Measurements from ENCODE around the gene TMEM221. TPM values are rescaled to one million over a fixed set of nuclear protein-coding genes. Genes with fewer than 3 reads are reported as not detected.

The TMEM221 gene
- total and polyA plus RNA-seq, 5 experiments from 2014 or later: 0.13 TPM; not detected in 4

GRCh38 chr19:17429641-17430113 is 18.8 kb downstream of the TMEM221 start:
- H3K27ac Mint-ChIP-seq: peak overlapping the region in 1 of 10 donors; percentile 63
- DNase-seq (no peak), ATAC-seq (no peak)
- peaks cover 0 to 5% (median 2%) of the 10 kb centered on the region in 4 donors for H3K4me1 Mint-ChIP-seq
- POLR2A ChIA-PET: interaction anchor here (1.8 kb wide), 1 partner anchor 10 kb away, joined by 5 read pairs; the partner anchor contains the start of gene MVB12A
- no peaks in the 10 kb centered on the region for H3K27me3 Mint-ChIP-seq
- peaks cover 0 to 2% (median 0%) of the 10 kb centered on the region in 3 donors for H3K36me3 Mint-ChIP-seq
- H3K9me3 Mint-ChIP-seq: no peaks in the 10 kb centered on the region
- H3K4me3 Mint-ChIP-seq: no peak overlapping the region

GRCh38 chr19:17424743-17425365 is 23.6 kb downstream of the TMEM221 start:
- DNase-seq (peak in 3 of 10 donors; percentile 11 to 38 (median 14)), ATAC-seq (no peak)
- H3K27ac Mint-ChIP-seq: peak overlapping the region in 4 of 10 donors; percentile 7 to 59 (median 42)
- POLR2A ChIA-PET: no interaction called here
- H3K4me1 Mint-ChIP-seq: peaks cover 7 to 27% (median 16%) of the 10 kb centered on the region in 4 donors
- no peaks in the 10 kb centered on the region for H3K27me3 Mint-ChIP-seq
- peaks cover 0 to 6% (median 2%) of the 10 kb centered on the region in 3 donors for H3K36me3 Mint-ChIP-seq
- H3K9me3 Mint-ChIP-seq: no peaks in the 10 kb centered on the region
- no peak overlapping the region for H3K4me3 Mint-ChIP-seq

DNA sequence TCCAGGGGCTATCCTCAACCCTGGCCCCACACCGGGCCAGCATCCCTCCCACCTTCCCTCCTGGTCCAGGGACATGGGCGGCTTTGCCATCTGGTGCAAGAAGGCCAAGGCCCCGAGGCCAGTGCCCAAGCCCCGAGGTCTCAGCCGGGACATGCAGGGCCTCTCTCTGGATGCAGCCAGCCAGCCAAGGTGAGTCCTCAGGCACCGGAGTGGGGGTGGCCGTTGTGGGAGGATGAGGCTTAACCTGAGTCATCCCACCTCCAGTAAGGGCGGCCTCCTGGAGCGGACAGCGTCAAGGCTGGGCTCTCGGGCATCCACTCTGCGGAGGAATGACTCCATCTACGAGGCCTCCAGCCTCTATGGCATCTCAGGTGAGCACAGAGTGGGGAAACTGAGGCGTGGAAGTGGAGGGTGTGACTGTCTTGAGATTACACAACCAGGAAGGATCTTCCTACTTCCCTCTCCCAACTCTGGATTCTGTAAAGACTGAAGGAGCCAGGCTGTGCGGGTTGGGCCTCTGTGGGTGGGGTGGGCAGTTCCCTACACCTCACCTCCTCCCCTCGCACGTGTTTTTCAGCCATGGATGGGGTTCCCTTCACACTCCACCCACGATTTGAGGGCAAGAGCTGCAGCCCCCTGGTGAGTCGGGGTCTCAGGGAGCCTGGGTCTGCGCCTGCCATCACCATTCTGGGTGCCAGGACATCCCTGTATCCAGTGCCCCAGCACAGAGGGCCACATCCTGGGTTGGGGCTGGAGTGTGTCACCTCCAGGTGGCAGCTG is 24.8 kb downstream of the TMEM221 start:
- ATAC-seq: no peak

GRCh38 chr19:17421942-17422341 is 26.5 kb downstream of the TMEM221 start:
- DNase-seq: no peak
- peaks cover 0 to 6% (median 2%) of the 10 kb centered on the region in 3 donors for H3K36me3 Mint-ChIP-seq
- H3K27ac Mint-ChIP-seq: peak overlapping the region in 2 of 10 donors; percentile 20 to 46
- peak overlapping the region in 4 of 10 donors; percentile 8 to 52 (median 29) for H3K4me3 Mint-ChIP-seq
- H3K9me3 Mint-ChIP-seq: no peaks in the 10 kb centered on the region
- H3K4me1 Mint-ChIP-seq: peaks cover 12 to 37% (median 25%) of the 10 kb centered on the region in 4 donors
- H3K27me3 Mint-ChIP-seq: no peaks in the 10 kb centered on the region
- no peak for ATAC-seq
- POLR2A ChIA-PET: interaction anchor here (0.6 kb wide), 2 partner anchors 238 to 416 kb away, joined by 3 read pairs; no protein-coding TSS in a partner anchor

More for the DNA sequence above, 24.8 kb downstream of the TMEM221 start:
- Mint-ChIP-seq H3K4me1 (peaks cover 12 to 37% (median 24%) of the 10 kb centered on the region in 4 donors), H3K9me3 (no peaks in the 10 kb centered on the region), H3K27ac (peak overlapping the region in 1 of 10 donors; percentile 44), H3K4me3 (no peak overlapping the region), H3K27me3 (no peaks in the 10 kb centered on the region), H3K36me3 (peaks cover 0 to 6% (median 2%) of the 10 kb centered on the region in 3 donors)
- no peak for DNase-seq
- POLR2A ChIA-PET: interaction anchor here (0.6 to 0.7 kb wide), 3 partner anchors 19 to 775 kb away, joined by 3 to 7 read pairs (median 4); no protein-coding TSS in a partner anchor

DNA sequence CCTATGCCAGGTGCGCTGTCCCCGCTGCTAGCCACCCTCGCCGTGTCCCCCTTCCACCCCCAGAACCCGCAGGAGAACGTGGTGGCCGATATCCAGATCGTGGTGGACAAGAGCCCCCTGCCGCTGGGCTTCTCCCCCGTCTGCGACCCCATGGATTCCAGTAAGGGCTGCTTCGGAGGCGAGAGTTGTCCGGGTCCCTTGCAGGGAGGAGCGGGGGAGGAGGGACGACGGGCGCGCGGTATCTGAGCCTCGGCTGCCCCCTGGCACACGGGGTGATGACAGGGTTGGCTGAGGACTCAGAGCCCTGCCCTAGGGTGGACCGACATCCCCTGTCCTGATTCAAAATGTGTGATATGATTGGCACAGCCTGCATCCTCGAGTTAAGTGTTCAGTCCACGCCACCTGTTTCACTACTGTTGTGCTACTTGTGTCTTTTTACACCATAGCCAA is 28.0 kb downstream of the TMEM221 start:
- Mint-ChIP-seq H3K27ac (peak overlapping the region in 8 of 10 donors; percentile 43 to 95 (median 85)), H3K36me3 (peaks cover 0 to 9% (median 2%) of the 10 kb centered on the region in 3 donors), H3K27me3 (no peaks in the 10 kb centered on the region), H3K4me3 (peak overlapping the region; percentile 78 to 96 (median 93)), H3K9me3 (no peaks in the 10 kb centered on the region), H3K4me1 (peaks cover 13 to 37% (median 25%) of the 10 kb centered on the region in 4 donors)
- ATAC-seq: peak in 1 of 2 donors; percentile 23
- POLR2A ChIA-PET: interaction anchor here (0.7 to 3.3 kb wide), 6 partner anchors 9 to 115 kb away, joined by 3 to 29 read pairs (median 4); partner anchors contain the start of genes BST2 and MRPL34
- peak in 4 of 10 donors; percentile 17 to 25 (median 21) for DNase-seq

- peak within 1 kb of the TSS; percentile 75 to 95 (median 92) for H3K27ac Mint-ChIP-seq
- H3K4me3 Mint-ChIP-seq: peak within 1 kb of the TSS; percentile 87 to 96 (median 94)
- H3K4me1 Mint-ChIP-seq: peaks cover 13 to 34% (median 26%) of the 10 kb centered on the region in 4 donors
- no peaks in the 10 kb centered on the region for H3K27me3 Mint-ChIP-seq
- POLR2A ChIA-PET: interaction anchor here (0.5 to 3.3 kb wide), 13 partner anchors 9 to 909 kb away, joined by 3 to 29 read pairs (median 4); partner anchors contain the start of genes ANO8, BST2, DDA1 and MRPL34
- ATAC-seq: peak; percentile 92 to 95
- DNase-seq: peak; percentile 85 to 98 (median 95)
- no peaks in the 10 kb centered on the region for H3K9me3 Mint-ChIP-seq
- H3K36me3 Mint-ChIP-seq: peaks cover 0 to 14% (median 5%) of the 10 kb centered on the region in 3 donors
Observed at GRCh38 chr19:17419621-17420474, 28.6 kb downstream of the TMEM221 start, which contains the start of gene MVB12A. TSS of gene MVB12A (plus strand) at chr19:17420047. CDS start at chr19:17420136, 89 bp downstream.

DNA sequence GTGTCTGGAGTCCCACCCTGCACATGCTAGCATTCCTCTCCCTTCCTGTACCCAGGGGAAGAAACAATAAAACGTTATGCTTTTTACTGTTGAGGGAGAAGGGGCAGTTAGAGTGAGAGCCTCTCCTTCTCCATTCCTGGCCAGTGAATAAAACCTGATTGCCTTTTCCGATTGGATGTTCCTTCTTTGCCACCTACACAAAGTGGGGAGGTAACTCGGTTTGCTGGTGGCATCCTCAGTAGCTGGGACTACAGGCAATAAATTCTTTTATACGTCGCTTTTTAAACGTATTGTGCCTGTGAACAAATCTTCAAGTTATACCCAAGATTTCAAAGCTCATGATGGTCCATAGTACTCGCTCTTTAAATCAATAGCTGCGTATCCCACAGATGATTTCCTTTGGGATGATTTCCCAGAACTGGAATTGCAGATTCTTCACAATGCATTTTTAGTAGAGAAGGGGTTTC is 29.3 kb downstream of the TMEM221 start:
- H3K27ac Mint-ChIP-seq: peak overlapping the region; percentile 75 to 95 (median 92)
- no peaks in the 10 kb centered on the region for H3K27me3 Mint-ChIP-seq
- H3K9me3 Mint-ChIP-seq: no peaks in the 10 kb centered on the region
- POLR2A ChIA-PET: interaction anchor here (0.5 to 3.3 kb wide), 13 partner anchors 10 to 910 kb away, joined by 3 to 29 read pairs (median 4); partner anchors contain the start of genes ANO8, BST2, DDA1 and MRPL34
- peak overlapping the region; percentile 87 to 96 (median 94) for H3K4me3 Mint-ChIP-seq
- peaks cover 13 to 28% (median 22%) of the 10 kb centered on the region in 4 donors for H3K4me1 Mint-ChIP-seq
- ATAC-seq: no peak
- H3K36me3 Mint-ChIP-seq: peaks cover 0 to 21% (median 5%) of the 10 kb centered on the region in 3 donors
- DNase-seq: peak in 1 of 10 donors; percentile 7

- ATAC-seq (no peak), DNase-seq (no peak)
- Mint-ChIP-seq H3K27ac (peak overlapping the region in 4 of 10 donors; percentile 9 to 95 (median 92)), H3K9me3 (no peaks in the 10 kb centered on the region), H3K4me1 (peaks cover 13 to 25% (median 21%) of the 10 kb centered on the region in 4 donors), H3K4me3 (peak overlapping the region; percentile 87 to 96 (median 94)), H3K36me3 (peaks cover 0 to 26% (median 5%) of the 10 kb centered on the region in 3 donors), H3K27me3 (no peaks in the 10 kb centered on the region)
- POLR2A ChIA-PET: interaction anchor here (0.8 to 3.3 kb wide), 5 partner anchors 13 to 294 kb away, joined by 3 to 29 read pairs (median 4); partner anchors contain the start of gene BST2
Observed at GRCh38 chr19:17418710-17419109, 29.8 kb downstream of the TMEM221 start.

DNA sequence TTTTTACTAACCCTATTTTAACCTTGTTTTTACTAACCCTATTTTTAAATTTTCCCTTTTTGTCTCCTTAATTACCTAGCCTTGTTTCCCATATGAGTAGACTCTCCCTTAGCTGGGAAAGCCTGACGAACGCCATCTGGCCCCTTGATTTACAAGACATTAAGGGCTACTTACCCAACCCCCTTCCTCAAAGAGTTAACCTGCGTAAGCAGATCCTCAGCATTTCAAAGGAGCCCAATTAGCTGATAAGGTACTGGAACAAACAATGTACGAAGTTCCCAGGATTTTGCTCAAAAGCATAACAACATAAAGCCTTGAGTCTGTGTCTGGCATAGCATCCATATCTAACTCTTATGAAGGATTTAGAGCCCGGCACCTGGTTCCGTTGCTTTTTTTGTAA is 33.3 kb downstream of the TMEM221 start:
- Mint-ChIP-seq H3K4me1 (peaks cover 8 to 24% (median 21%) of the 10 kb centered on the region in 4 donors), H3K36me3 (peaks cover 0 to 43% (median 8%) of the 10 kb centered on the region in 3 donors), H3K27ac (peak overlapping the region in 1 of 10 donors; percentile 62), H3K9me3 (no peaks in the 10 kb centered on the region), H3K4me3 (no peak overlapping the region), H3K27me3 (no peaks in the 10 kb centered on the region)
- ATAC-seq (no peak), DNase-seq (no peak)
- POLR2A ChIA-PET: no interaction called here

DNA sequence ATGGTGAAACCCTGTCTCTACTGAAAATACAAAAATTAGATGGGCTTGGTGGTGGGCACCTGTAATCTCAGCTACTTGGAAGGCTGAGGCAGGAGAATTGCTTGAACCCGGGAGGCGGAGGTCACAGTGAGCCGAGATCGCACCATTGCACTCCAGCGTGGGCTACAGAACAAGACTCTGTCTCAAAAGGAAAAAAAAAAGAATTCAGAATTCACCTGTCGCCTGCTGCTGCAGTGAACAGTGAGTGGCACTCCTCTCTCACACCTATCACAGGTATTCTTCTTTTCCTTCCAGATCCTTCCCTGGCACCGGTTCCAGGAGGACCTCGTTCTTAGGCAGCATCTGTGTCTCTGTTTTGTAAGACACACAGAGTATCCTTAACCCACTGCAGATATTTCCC is 34.4 kb downstream of the TMEM221 start:
- Mint-ChIP-seq H3K9me3 (no peaks in the 10 kb centered on the region), H3K27me3 (no peaks in the 10 kb centered on the region), H3K27ac (no peak overlapping the region), H3K36me3 (peaks cover 0 to 43% (median 8%) of the 10 kb centered on the region in 3 donors), H3K4me1 (peaks cover 3 to 20% (median 14%) of the 10 kb centered on the region in 4 donors), H3K4me3 (no peak overlapping the region)
- ATAC-seq (no peak), DNase-seq (no peak)
- POLR2A ChIA-PET: no interaction called here

GRCh38 chr19:17411801-17412200 is 36.7 kb downstream of the TMEM221 start:
- Mint-ChIP-seq H3K4me3 (no peak overlapping the region), H3K9me3 (no peaks in the 10 kb centered on the region), H3K27me3 (no peaks in the 10 kb centered on the region), H3K4me1 (peaks cover 8 to 31% (median 21%) of the 10 kb centered on the region in 4 donors), H3K27ac (peak overlapping the region in 1 of 10 donors; percentile 39), H3K36me3 (peaks cover 0 to 43% (median 8%) of the 10 kb centered on the region in 3 donors)
- ATAC-seq (no peak), DNase-seq (no peak)
- POLR2A ChIA-PET: interaction anchor here (1.1 kb wide), 1 partner anchor 20 kb away, joined by 3 read pairs; no protein-coding TSS in a partner anchor

Measured in naive thymus-derived CD8-positive, alpha-beta T cell (primary cell).